ENCODE results near the gene CLTCL1.

Gene CLTCL1

DNA sequence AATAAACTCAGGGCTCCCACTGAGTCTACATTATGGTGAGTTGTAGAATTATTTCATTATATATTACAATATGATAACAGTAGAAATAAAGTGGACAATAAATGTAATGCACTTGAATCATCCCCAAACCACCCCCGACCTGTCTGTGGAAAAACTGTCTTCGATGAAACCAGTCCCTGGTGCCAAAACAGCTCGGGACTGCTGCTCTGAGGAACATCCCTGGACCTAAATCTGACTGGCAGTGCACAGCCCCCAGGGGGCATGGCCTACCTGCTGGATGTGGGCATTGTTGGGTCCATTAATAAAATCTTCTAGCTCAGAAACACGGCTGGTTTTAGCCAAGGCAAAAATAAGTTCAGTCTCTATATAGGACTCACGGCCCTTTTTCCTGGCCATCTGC lies 83.6 kb downstream of the CLTCL1 start:
- Histone ChIP-seq H3K27ac (replicated peaks) (no peak overlapping the region), H3K27me3 (ENCODE audit: insufficient read depth, poor library complexity, severe bottlenecking) (no peaks in the 10 kb centered on the region), H3K4me3 (replicated peaks; ENCODE audit: insufficient read depth, low read length) (no peak overlapping the region)
- DNase-seq (ENCODE audit: low read depth in 1 of 2, low spot score in 1 of 2): no peak
- TF ChIP-seq, protein P1, sequence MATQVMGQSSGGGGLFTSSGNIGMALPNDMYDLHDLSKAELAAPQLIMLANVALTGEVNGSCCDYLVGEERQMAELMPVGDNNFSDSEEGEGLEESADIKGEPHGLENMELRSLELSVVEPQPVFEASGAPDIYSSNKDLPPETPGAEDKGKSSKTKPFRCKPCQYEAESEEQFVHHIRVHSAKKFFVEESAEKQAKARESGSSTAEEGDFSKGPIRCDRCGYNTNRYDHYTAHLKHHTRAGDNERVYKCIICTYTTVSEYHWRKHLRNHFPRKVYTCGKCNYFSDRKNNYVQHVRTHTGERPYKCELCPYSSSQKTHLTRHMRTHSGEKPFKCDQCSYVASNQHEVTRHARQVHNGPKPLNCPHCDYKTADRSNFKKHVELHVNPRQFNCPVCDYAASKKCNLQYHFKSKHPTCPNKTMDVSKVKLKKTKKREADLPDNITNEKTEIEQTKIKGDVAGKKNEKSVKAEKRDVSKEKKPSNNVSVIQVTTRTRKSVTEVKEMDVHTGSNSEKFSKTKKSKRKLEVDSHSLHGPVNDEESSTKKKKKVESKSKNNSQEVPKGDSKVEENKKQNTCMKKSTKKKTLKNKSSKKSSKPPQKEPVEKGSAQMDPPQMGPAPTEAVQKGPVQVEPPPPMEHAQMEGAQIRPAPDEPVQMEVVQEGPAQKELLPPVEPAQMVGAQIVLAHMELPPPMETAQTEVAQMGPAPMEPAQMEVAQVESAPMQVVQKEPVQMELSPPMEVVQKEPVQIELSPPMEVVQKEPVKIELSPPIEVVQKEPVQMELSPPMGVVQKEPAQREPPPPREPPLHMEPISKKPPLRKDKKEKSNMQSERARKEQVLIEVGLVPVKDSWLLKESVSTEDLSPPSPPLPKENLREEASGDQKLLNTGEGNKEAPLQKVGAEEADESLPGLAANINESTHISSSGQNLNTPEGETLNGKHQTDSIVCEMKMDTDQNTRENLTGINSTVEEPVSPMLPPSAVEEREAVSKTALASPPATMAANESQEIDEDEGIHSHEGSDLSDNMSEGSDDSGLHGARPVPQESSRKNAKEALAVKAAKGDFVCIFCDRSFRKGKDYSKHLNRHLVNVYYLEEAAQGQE (IDR thresholded peaks at IDR 0.05; ENCODE audit: insufficient replicate concordance, low read depth): no peak
- TF ChIP-seq POLR2AphosphoS5 (IDR thresholded peaks at IDR 0.05; ENCODE audit: low read depth): no peak
- TF ChIP-seq GABPA (IDR thresholded peaks at IDR 0.05; ENCODE audit: low read depth): no peak

DNA sequence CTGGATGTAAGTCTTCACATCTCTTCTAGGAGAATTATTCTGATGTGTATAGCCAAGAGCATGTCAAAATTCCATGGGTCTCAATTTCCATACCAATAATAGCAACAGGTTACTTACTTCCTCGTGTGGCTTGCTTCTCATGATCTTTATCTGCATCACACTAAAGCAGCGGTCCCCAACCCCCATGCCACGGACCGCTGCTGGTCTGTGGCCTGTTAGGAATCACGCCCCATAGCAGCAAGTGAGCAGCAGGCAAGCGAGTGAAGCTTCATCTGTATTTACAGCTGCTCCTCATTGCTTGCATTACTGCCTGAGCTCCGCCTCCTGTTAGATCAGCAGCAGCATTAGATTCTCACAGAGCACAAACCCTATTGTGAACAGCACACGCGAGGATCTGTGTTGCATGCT lies 84.1 kb downstream of the CLTCL1 start:
- no peak for DNase-seq (ENCODE audit: low read depth in 1 of 2, low spot score in 1 of 2)
- TF ChIP-seq, protein P1 (IDR thresholded peaks at IDR 0.05; ENCODE audit: insufficient replicate concordance, low read depth): no peak
- no peak for TF ChIP-seq SPI1 (IDR thresholded peaks at IDR 0.05; ENCODE audit: borderline replicate concordance, low read depth)
- TF ChIP-seq GABPA (IDR thresholded peaks at IDR 0.05; ENCODE audit: low read depth): no peak
- TF ChIP-seq, protein P2, sequence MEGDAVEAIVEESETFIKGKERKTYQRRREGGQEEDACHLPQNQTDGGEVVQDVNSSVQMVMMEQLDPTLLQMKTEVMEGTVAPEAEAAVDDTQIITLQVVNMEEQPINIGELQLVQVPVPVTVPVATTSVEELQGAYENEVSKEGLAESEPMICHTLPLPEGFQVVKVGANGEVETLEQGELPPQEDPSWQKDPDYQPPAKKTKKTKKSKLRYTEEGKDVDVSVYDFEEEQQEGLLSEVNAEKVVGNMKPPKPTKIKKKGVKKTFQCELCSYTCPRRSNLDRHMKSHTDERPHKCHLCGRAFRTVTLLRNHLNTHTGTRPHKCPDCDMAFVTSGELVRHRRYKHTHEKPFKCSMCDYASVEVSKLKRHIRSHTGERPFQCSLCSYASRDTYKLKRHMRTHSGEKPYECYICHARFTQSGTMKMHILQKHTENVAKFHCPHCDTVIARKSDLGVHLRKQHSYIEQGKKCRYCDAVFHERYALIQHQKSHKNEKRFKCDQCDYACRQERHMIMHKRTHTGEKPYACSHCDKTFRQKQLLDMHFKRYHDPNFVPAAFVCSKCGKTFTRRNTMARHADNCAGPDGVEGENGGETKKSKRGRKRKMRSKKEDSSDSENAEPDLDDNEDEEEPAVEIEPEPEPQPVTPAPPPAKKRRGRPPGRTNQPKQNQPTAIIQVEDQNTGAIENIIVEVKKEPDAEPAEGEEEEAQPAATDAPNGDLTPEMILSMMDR (IDR thresholded peaks at IDR 0.05; ENCODE audit: insufficient read depth, low read length): no peak
- TF ChIP-seq POLR2AphosphoS5 (IDR thresholded peaks at IDR 0.05; ENCODE audit: low read depth): no peak

DNA sequence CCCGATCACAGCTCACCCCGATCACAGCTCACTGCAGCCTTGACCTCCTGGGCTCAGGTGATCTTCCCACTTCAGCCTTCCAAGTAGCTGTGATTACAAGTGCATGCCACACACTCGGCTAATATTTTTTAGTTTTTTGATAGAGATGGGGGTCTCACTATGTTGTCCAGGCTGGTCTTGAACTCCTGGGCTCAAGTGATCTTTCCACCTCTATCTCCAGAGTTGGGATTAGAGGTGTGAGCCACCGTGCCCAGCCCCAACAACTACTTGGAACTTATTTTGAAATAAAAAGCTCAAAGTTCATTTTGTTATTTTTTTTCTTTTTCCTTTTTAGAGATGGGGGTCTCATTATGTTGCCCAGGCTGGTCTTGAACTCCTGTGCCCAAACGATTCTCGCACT lies 85.2 kb downstream of the CLTCL1 start:
- TF ChIP-seq, protein P1 (IDR thresholded peaks at IDR 0.05; ENCODE audit: insufficient replicate concordance, low read depth): no peak
- TF ChIP-seq, protein P2 (IDR thresholded peaks at IDR 0.05; ENCODE audit: insufficient read depth, low read length): no peak
- TF ChIP-seq SPI1 (IDR thresholded peaks at IDR 0.05; ENCODE audit: borderline replicate concordance, low read depth) (no peak), POLR2AphosphoS5 (IDR thresholded peaks at IDR 0.05; ENCODE audit: low read depth) (no peak), GABPA (IDR thresholded peaks at IDR 0.05; ENCODE audit: low read depth) (no peak)
- DNase-seq (ENCODE audit: low read depth in 1 of 2, low spot score in 1 of 2): no peak
- Histone ChIP-seq H3K27me3 (ENCODE audit: insufficient read depth, poor library complexity, severe bottlenecking) (no peaks in the 10 kb centered on the region), H3K27ac (replicated peaks) (no peak overlapping the region), H3K4me3 (replicated peaks; ENCODE audit: insufficient read depth, low read length) (no peak overlapping the region)

More for the DNA sequence above, 84.1 kb downstream of the CLTCL1 start:
- Histone ChIP-seq H3K4me3 (replicated peaks; ENCODE audit: insufficient read depth, low read length) (no peak overlapping the region), H3K27me3 (ENCODE audit: insufficient read depth, poor library complexity, severe bottlenecking) (no peaks in the 10 kb centered on the region), H3K27ac (replicated peaks) (no peak overlapping the region)
